ENCODE data around the gene PRKAG2. TPM values are rescaled to one million over a fixed set of nuclear protein-coding genes. Genes with fewer than 3 reads are reported as not detected.
"Not testable (repeated sequence)": the region's sequence is repeated elsewhere in the genome, so short reads cannot be mapped to it uniquely, and the experiment has no call there.

Gene PRKAG2
- total and polyA plus RNA-seq, 5 experiments from 2014 or later = 29.5 to 63.5 (median 34.1) TPM

DNA sequence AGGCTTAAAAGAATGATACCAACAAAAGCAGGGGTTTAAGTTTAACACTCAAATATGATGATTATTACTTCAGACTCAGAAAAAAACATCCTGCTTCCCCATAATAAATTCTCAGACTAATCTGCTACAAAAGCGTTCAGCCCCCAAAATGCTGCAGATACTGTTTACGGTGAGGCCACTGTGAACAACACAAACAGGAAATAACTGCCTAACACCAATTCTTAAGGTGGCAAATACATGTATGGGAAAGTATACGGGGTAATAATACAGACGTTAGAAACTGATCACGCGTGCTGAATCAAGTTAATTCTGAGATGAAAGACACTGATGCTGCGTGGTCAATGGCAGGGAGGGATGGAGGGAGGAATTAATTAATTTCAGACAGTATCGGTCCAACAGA lies 295.2 kb downstream of the PRKAG2 start:
- POLR2A ChIA-PET = interaction anchor here (0.6 kb wide), 1 partner anchor 278 kb away, joined by 3 read pairs; no protein-coding TSS in a partner anchor
- peaks cover 0 to 8% (median 3%) of the 10 kb centered on the region in 4 donors for H3K4me1 Mint-ChIP-seq
- H3K4me3 Mint-ChIP-seq = no peak overlapping the region
- ATAC-seq = no peak
- no peak for DNase-seq
- no peaks in the 10 kb centered on the region for H3K27me3 Mint-ChIP-seq
- H3K27ac Mint-ChIP-seq = peak overlapping the region in 1 of 10 donors; percentile 25
- peaks cover 0 to 8% (median 4%) of the 10 kb centered on the region in 9 donors for H3K9me3 Mint-ChIP-seq
- peaks cover 9 to 33% (median 29%) of the 10 kb centered on the region in 3 donors for H3K36me3 Mint-ChIP-seq

GRCh38 chr7:151579644-151580043 lies 297.3 kb downstream of the PRKAG2 start:
- Mint-ChIP-seq H3K4me1 (peaks cover 0 to 7% (median 0%) of the 10 kb centered on the region in 4 donors), H3K36me3 (peaks cover 5 to 36% (median 27%) of the 10 kb centered on the region in 3 donors), H3K4me3 (no peak overlapping the region), H3K27ac (peak overlapping the region in 1 of 10 donors; percentile 4), H3K9me3 (peaks cover 0 to 8% (median 4%) of the 10 kb centered on the region in 9 donors), H3K27me3 (no peaks in the 10 kb centered on the region)
- ATAC-seq = no peak
- POLR2A ChIA-PET = no interaction called here
- DNase-seq = no peak

GRCh38 chr7:151575410-151575809 lies 301.5 kb downstream of the PRKAG2 start:
- no peak for ATAC-seq
- H3K9me3 Mint-ChIP-seq = peaks cover 0 to 8% (median 4%) of the 10 kb centered on the region in 9 donors
- POLR2A ChIA-PET = no interaction called here
- H3K4me1 Mint-ChIP-seq = peaks cover 0 to 5% (median 0%) of the 10 kb centered on the region in 4 donors
- DNase-seq = no peak
- H3K27ac Mint-ChIP-seq = peak overlapping the region in 1 of 10 donors; percentile 43
- H3K27me3 Mint-ChIP-seq = no peaks in the 10 kb centered on the region
- H3K4me3 Mint-ChIP-seq = no peak overlapping the region
- H3K36me3 Mint-ChIP-seq = peaks cover 5 to 34% (median 15%) of the 10 kb centered on the region in 3 donors

- ATAC-seq, H3K27ac Mint-ChIP-seq, DNase-seq, H3K27me3 Mint-ChIP-seq, POLR2A ChIA-PET, H3K4me3 Mint-ChIP-seq, H3K9me3 Mint-ChIP-seq, H3K4me1 Mint-ChIP-seq: not testable (repeated sequence)
- peaks cover 0 to 49% (median 7%) of the 10 kb centered on the region in 3 donors for H3K36me3 Mint-ChIP-seq
These were observed 303.9 kb downstream of the PRKAG2 start for GRCh38 chr7:151573046-151573445.

DNA sequence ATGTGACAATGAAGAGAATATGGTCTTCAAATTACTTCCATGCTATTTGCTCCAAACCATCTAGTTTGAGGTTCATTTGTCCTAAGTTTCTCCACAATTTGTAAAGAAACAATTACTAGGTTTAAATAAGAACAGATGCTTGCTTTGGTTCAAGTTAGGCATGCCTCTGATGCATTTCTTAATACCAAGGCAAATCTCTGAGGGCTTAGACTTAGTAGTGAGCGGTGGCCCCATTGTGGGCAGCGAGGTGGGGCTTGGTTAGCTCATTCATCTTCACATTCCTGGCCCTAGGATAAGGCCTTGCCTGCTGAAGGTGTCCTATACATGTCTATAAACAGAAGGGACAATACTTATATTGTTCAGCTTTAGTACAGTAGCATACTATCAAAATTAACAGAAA lies 304.8 kb downstream of the PRKAG2 start:
- ATAC-seq (no peak), DNase-seq (no peak)
- Mint-ChIP-seq H3K4me3 (no peak overlapping the region), H3K36me3 (peaks cover 0 to 53% (median 7%) of the 10 kb centered on the region in 3 donors), H3K9me3 (no peaks in the 10 kb centered on the region), H3K4me1 (peaks cover 0 to 3% (median 0%) of the 10 kb centered on the region in 4 donors), H3K27ac (peak overlapping the region in 1 of 10 donors; percentile 28), H3K27me3 (no peaks in the 10 kb centered on the region)
- POLR2A ChIA-PET = no interaction called here

DNA sequence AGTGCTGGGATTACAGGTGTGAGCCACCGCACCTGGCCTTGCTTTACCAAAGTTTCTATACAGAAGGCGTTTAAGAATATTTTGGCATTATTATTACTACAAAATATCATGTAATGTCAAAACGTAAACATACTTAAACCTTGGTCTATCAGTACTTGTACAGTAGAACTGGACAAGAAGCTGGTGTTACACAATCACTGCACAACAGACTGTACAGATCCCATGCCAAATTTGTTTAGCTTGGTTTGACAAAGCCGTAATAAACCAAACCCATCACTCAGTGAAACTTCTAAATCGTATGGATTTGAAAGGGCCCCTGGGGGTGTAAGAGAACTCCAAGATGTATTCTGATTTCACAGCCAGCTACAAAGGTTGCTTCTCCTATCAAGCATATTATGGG lies 305.4 kb downstream of the PRKAG2 start:
- POLR2A ChIA-PET = no interaction called here
- Mint-ChIP-seq H3K9me3 (no peaks in the 10 kb centered on the region), H3K27me3 (no peaks in the 10 kb centered on the region), H3K4me3 (no peak overlapping the region), H3K27ac (no peak overlapping the region), H3K36me3 (peaks cover 0 to 51% (median 7%) of the 10 kb centered on the region in 3 donors), H3K4me1 (peaks cover 0 to 3% (median 0%) of the 10 kb centered on the region in 4 donors)
- ATAC-seq (no peak), DNase-seq (no peak)

GRCh38 chr7:151570366-151570915 lies 306.5 kb downstream of the PRKAG2 start:
- Mint-ChIP-seq H3K9me3 (no peaks in the 10 kb centered on the region), H3K4me1 (peaks cover 0 to 3% (median 0%) of the 10 kb centered on the region in 4 donors), H3K36me3 (peaks cover 0 to 49% (median 8%) of the 10 kb centered on the region in 3 donors), H3K4me3 (no peak overlapping the region), H3K27ac (no peak overlapping the region), H3K27me3 (no peaks in the 10 kb centered on the region)
- ATAC-seq (no peak), DNase-seq (peak in 2 of 10 donors; percentile 9 to 15)
- POLR2A ChIA-PET = no interaction called here

DNA sequence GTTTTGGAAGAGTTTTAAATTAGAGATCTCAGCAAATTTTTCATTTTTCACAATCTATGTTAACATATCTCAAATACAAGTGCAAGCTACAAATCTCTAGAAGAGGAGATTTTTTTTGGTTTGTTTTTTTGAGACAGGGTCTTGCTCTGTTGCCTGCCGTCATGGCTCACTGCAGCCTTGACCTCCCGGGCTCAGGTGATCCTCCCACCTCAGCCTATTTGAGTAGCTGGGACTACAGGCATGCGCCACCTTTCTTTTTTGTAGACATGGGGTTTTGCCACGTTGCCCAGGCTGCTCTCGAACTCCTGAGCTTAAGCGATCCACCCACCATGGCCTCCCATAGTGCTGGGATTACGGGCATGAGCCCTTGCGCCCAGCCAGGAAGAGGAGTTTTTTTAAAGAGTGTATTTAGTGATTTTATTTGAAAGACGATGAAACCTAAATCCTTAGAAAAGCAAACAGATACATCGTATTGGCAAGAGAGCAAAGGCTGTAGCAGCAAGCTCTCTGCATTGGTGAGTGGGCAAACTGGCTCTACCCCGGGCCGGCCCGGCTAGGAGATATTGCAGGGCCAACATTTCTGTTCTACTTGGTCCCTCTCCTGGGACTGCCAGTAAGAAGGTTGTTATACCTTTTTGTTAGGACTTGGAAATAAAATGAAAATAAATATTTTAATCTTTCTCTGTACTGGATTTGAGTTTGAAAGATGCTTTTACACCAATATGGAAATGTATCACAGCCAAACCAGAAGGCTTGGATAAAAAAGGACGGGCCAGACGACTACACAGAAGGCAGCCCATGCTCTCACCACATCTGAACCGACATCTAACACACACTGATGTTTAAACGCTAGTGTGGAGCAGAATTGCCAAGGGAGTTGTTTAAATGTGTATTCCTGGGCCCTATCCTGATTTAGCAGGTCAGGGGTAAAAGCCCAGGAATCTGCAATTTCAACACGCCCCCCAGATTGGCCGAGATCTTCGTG lies 307.7 kb downstream of the PRKAG2 start:
- Mint-ChIP-seq H3K9me3 (no peaks in the 10 kb centered on the region), H3K4me1 (no peaks in the 10 kb centered on the region), H3K4me3 (no peak overlapping the region), H3K36me3 (peaks cover 0 to 49% (median 9%) of the 10 kb centered on the region in 3 donors), H3K27me3 (no peaks in the 10 kb centered on the region), H3K27ac (peak overlapping the region in 1 of 10 donors; percentile 45)
- DNase-seq (no peak), ATAC-seq (no peak)
- POLR2A ChIA-PET = no interaction called here

- no peak for ATAC-seq
- peak overlapping the region in 1 of 10 donors; percentile 43 for H3K27ac Mint-ChIP-seq
- H3K4me1 Mint-ChIP-seq = no peaks in the 10 kb centered on the region
- POLR2A ChIA-PET = no interaction called here
- peaks cover 0 to 63% (median 14%) of the 10 kb centered on the region in 3 donors for H3K36me3 Mint-ChIP-seq
- no peak for DNase-seq
- no peak overlapping the region for H3K4me3 Mint-ChIP-seq
- no peaks in the 10 kb centered on the region for H3K9me3 Mint-ChIP-seq
- H3K27me3 Mint-ChIP-seq = no peaks in the 10 kb centered on the region
These were observed 310.0 kb downstream of the PRKAG2 start for GRCh38 chr7:151566897-151567320.

- peaks cover 0 to 69% (median 14%) of the 10 kb centered on the region in 3 donors for H3K36me3 Mint-ChIP-seq
- no peak overlapping the region for H3K27ac Mint-ChIP-seq
- ATAC-seq (no peak), DNase-seq (no peak)
- POLR2A ChIA-PET = interaction anchor here (0.6 kb wide), 1 partner anchor 456 kb away, joined by 3 read pairs; no protein-coding TSS in a partner anchor
- H3K4me3 Mint-ChIP-seq = no peak overlapping the region
- no peaks in the 10 kb centered on the region for H3K27me3 Mint-ChIP-seq
- no peaks in the 10 kb centered on the region for H3K9me3 Mint-ChIP-seq
- H3K4me1 Mint-ChIP-seq = peaks cover 0 to 5% (median 3%) of the 10 kb centered on the region in 4 donors
These were observed 311.4 kb downstream of the PRKAG2 start for GRCh38 chr7:151565541-151565940.

GRCh38 chr7:151560243-151560642 lies 316.7 kb downstream of the PRKAG2 start:
- Mint-ChIP-seq H3K4me1 (peaks cover 0 to 15% (median 11%) of the 10 kb centered on the region in 4 donors), H3K9me3 (no peaks in the 10 kb centered on the region), H3K27ac (peak overlapping the region; percentile 41 to 92 (median 75)), H3K36me3 (peaks cover 0 to 85% (median 24%) of the 10 kb centered on the region in 3 donors), H3K4me3 (peak overlapping the region in 6 of 10 donors; percentile 0 to 49 (median 16)), H3K27me3 (no peaks in the 10 kb centered on the region)
- peak in 1 of 2 donors; percentile 49 for ATAC-seq
- DNase-seq = no peak
- POLR2A ChIA-PET = no interaction called here

GRCh38 chr7:151559557-151560183 lies 317.2 kb downstream of the PRKAG2 start:
- POLR2A ChIA-PET = no interaction called here
- Mint-ChIP-seq H3K36me3 (peaks cover 0 to 84% (median 24%) of the 10 kb centered on the region in 3 donors), H3K4me1 (peaks cover 0 to 15% (median 11%) of the 10 kb centered on the region in 4 donors), H3K4me3 (peak overlapping the region in 5 of 10 donors; percentile 0 to 49 (median 5)), H3K9me3 (no peaks in the 10 kb centered on the region), H3K27me3 (no peaks in the 10 kb centered on the region), H3K27ac (peak overlapping the region; percentile 3 to 92 (median 71))
- no peak for ATAC-seq
- DNase-seq = no peak
